Fibroblast of lung (primary cell): ENCODE results near the gene ERFE. TPM values are rescaled to one million over a fixed set of nuclear protein-coding genes. Genes with fewer than 3 reads are reported as not detected.

Experiments
- DNase-seq, 2 donors: peaks; one replicate each; pipeline versions ENCODE4 v3.0.0 to v3.0.0-alpha.2; 2010; ENCODE audit warnings: low read depth in 2 of 2
- H2AFZ ChIP-seq: 2 replicates; pipeline ENCODE4 v1.5.1; 2012; ENCODE audit warnings: low read length, control low read depth, inconsistent platforms
- H3K27ac ChIP-seq: 2 replicates; pipeline ENCODE4 v1.5.1; 2011; ENCODE audit warnings: low read length, control low read depth; ENCODE audit not compliant: insufficient read depth
- H3K27me3 ChIP-seq: 2 replicates; pipeline ENCODE4 v1.5.1; 2011; ENCODE audit warnings: mild to moderate bottlenecking, low read length; ENCODE audit not compliant: control insufficient read depth, insufficient read depth
- H3K36me3 ChIP-seq: 2 replicates; pipeline ENCODE4 v1.5.1; 2011; ENCODE audit warnings: low read length; ENCODE audit not compliant: control insufficient read depth, insufficient read depth
- H3K4me1 ChIP-seq: 2 replicates; pipeline ENCODE4 v1.5.1; 2011; ENCODE audit warnings: low read length; ENCODE audit not compliant: control insufficient read depth, insufficient read depth; ENCODE audit errors: extremely low read depth
- H3K4me2 ChIP-seq: 2 replicates; pipeline ENCODE4 v1.5.1; 2011; ENCODE audit warnings: low read length, control low read depth; ENCODE audit not compliant: insufficient read depth; ENCODE audit errors: extremely low read depth
- H3K4me3 ChIP-seq, 4 experiments: fragments of 200-600 bp in 1 of 4; sonication (generic) in 1 of 4; replicated peaks in 1 of 4; 2 replicates each; pipeline ENCODE4 v1.5.1; 2011 to 2016; ENCODE audit warnings: low read length in 4 of 4, low read depth in 3 of 4, mild to moderate bottlenecking in 3 of 4, control low read depth in 2 of 4, inconsistent platforms in 1 of 4, mixed read lengths in 1 of 4; ENCODE audit not compliant: insufficient read depth in 1 of 4; ENCODE audit errors: control extremely low read depth in 1 of 4
- H3K79me2 ChIP-seq: 2 replicates; pipeline ENCODE4 v1.5.1; 2012; ENCODE audit warnings: mild to moderate bottlenecking, low read length, inconsistent platforms; ENCODE audit not compliant: control insufficient read depth, insufficient read depth
- H3K9ac ChIP-seq: 2 replicates; pipeline ENCODE4 v1.5.1; 2011; ENCODE audit warnings: mild to moderate bottlenecking, low read length, control low read depth; ENCODE audit not compliant: insufficient read depth
- H3K9me3 ChIP-seq: 2 replicates; pipeline ENCODE4 v1.5.1; 2012; ENCODE audit warnings: low read depth, low read length; ENCODE audit not compliant: control insufficient read depth, insufficient read depth
- H4K20me1 ChIP-seq: 2 replicates; pipeline ENCODE4 v1.5.1; 2011; ENCODE audit warnings: low read length; ENCODE audit not compliant: control insufficient read depth, insufficient read depth; ENCODE audit errors: extremely low read depth
- EZH2 ChIP-seq: IDR thresholded peaks from 2 replicates; pipeline ENCODE4 v1.5.1; 2012; ENCODE audit warnings: low read length, control low read depth, mild to moderate bottlenecking; ENCODE audit errors: missing control alignments
- polyA plus RNA-seq, 2 donors: library from polyadenylated mRNA; depleted of rRNA in 1 of 2; stranded (reverse) in 1 of 2; unstranded in 1 of 2; fragments of >200 nt; gene quantifications; 2 replicates each; pipeline ENCODE4 v1.2.1, GENCODE V29; 2011 to 2012; ENCODE audit warnings: missing spikeins in 1 of 2
- total RNA-seq: library from RNA; depleted of rRNA; stranded (reverse); fragments of >200 nt; gene quantifications from 2 replicates; pipeline ENCODE4 v1.2.1, GENCODE V29; 2014
- TF ChIP-seq, protein P1 (sequence below), 2 donors: IDR thresholded peaks in 1 of 2; conservative IDR thresholded peaks in 1 of 2; 1 replicate in 1 of 2; 2 replicates in 1 of 2; pipeline ENCODE4 v1.5.1; 2011 to 2012; ENCODE audit warnings: low read length in 2 of 2, control low read depth in 1 of 2, inconsistent platforms in 1 of 2, low read depth in 1 of 2, mild to moderate bottlenecking in 1 of 2

Gene ERFE
- total and polyA plus RNA-seq, 2 donors (not counting 1 experiment from before 2014, with no cell fraction given) = 1.5 to 8.3 TPM

DNA sequence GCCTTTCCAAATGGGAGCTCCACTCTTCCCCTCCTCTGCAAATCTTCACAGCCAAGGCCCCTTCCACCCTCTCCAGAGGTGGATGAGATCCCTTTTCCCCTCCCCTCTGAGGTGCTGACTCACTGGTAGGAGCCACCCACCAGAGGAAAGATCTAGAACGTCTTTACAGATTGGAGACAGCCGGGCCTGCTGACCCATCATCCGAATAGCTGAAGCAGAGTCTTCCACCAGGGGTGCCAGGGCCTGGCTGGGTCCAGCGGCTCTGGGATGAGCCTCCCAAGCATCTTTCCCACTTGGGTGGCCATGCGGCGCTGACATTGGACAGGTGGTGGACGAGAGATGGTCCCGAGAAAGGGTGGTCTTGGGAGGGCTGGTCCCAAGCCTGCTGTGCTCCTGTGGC, 9.0 kb downstream of the ERFE start:
- Histone ChIP-seq H3K27me3 (no peaks in the 10 kb centered on the region), H3K9ac (no peak overlapping the region), H4K20me1 (no peaks in the 10 kb centered on the region), H3K4me3 (no peak overlapping the region), H3K79me2 (no peaks in the 10 kb centered on the region), H3K27ac (peak overlapping the region; percentile 92), H3K4me1 (peaks cover 26% of the 10 kb centered on the region), H3K4me2 (no peak overlapping the region), H2AFZ (no peak overlapping the region), H3K36me3 (peaks cover 17% of the 10 kb centered on the region), H3K9me3 (no peaks in the 10 kb centered on the region)
- TF ChIP-seq, protein P1, sequence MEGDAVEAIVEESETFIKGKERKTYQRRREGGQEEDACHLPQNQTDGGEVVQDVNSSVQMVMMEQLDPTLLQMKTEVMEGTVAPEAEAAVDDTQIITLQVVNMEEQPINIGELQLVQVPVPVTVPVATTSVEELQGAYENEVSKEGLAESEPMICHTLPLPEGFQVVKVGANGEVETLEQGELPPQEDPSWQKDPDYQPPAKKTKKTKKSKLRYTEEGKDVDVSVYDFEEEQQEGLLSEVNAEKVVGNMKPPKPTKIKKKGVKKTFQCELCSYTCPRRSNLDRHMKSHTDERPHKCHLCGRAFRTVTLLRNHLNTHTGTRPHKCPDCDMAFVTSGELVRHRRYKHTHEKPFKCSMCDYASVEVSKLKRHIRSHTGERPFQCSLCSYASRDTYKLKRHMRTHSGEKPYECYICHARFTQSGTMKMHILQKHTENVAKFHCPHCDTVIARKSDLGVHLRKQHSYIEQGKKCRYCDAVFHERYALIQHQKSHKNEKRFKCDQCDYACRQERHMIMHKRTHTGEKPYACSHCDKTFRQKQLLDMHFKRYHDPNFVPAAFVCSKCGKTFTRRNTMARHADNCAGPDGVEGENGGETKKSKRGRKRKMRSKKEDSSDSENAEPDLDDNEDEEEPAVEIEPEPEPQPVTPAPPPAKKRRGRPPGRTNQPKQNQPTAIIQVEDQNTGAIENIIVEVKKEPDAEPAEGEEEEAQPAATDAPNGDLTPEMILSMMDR (conservative IDR thresholded peaks at IDR 0.05 in 1 of 2, IDR thresholded peaks at IDR 0.05 in 1 of 2; ENCODE audit: low read depth in 1 of 2, low read length in 2 of 2) = no peak
- TF ChIP-seq EZH2 = no peak
- peak; percentile 30 to 33 for DNase-seq

DNA sequence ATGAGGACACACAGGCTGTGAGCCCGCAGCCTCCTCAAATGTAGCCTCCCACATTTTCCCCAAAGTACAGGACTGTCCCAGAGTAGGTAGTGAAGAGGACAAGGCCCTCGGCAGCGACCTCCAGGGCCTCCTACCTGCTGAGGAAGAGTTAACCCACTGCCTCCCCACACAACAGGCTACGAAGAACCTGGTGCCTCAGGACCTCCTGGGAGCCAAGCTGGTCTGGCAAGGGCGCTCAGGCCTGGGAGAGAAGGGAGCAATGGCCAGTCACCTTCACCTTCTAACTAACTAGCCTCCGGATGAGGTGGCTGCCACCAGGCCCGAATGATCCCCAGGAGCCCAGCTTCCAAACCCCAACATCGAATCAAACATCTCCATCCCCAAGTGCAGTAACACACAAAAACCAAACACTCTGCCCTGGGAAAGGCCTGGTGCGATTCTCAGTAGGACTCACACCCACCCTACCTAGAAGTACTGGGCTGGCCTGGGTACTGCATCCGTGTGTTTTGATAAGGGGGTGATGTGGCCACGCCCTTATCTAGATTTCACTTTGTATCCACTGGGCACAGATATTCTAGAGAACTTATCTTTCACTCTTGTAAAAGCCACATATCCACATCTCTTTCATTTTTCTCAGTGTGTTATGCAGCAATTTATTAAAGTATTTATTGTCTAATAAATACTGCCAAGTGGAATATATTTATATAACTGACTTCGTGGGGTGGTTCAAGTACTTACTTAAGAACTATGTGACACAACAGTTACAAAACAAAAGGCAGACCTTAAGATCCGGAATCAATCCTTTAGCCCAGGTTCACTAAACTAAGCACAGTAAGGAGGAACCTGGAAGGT, 9.7 kb downstream of the ERFE start:
- Histone ChIP-seq H3K27me3 (no peaks in the 10 kb centered on the region), H3K4me3 (no peak overlapping the region), H3K9ac (no peak overlapping the region), H4K20me1 (no peaks in the 10 kb centered on the region), H3K79me2 (no peaks in the 10 kb centered on the region), H3K27ac (peak overlapping the region; percentile 92), H3K36me3 (peaks cover 24% of the 10 kb centered on the region), H3K4me1 (peaks cover 26% of the 10 kb centered on the region), H2AFZ (no peak overlapping the region), H3K9me3 (no peaks in the 10 kb centered on the region), H3K4me2 (peak overlapping the region; percentile 18)
- TF ChIP-seq, protein P1 (conservative IDR thresholded peaks at IDR 0.05 in 1 of 2, IDR thresholded peaks at IDR 0.05 in 1 of 2; ENCODE audit: low read depth in 1 of 2, low read length in 2 of 2) = no peak
- no peak for TF ChIP-seq EZH2
- no peak for DNase-seq

DNA sequence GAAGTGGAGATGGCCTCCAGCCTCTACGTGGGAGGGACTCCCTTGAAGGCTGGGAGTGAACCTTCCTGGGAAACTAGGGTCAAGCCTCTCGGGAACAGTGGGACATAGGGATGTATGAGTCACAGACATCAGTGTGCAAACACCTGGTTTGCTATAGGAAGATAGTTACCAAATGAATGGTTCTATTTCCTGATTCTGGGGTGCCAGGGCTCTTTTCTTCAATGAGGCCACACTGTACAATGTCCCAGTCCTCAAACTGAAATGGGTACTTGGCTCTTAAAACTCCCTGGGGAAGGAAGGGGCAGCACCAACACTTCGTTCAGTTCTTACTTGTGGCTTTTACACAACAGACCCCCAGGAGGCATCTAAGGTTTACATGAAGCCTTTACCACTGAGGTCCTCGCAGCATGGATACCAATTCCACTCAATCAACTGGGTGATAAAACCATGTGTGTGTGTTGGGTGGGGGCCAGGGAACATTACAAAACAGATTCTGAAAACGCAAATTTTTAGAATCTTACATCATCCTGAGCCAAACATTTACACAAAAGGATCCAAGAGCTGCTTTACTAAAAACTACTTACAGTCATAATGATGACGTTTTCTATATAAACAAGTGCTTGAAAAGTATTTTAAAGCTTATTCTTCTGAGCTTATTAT, 10.4 kb downstream of the ERFE start:
- TF ChIP-seq, protein P1 (conservative IDR thresholded peaks at IDR 0.05 in 1 of 2, IDR thresholded peaks at IDR 0.05 in 1 of 2; ENCODE audit: low read depth in 1 of 2, low read length in 2 of 2) = no peak
- no peak for TF ChIP-seq EZH2
- Histone ChIP-seq H3K4me3 (peak overlapping the region in 2 of 4 experiments; percentile 18 to 29), H2AFZ (no peak overlapping the region)

More for the DNA sequence above, 10.4 kb downstream of the ERFE start:
- peaks cover 26% of the 10 kb centered on the region for H3K4me1 ChIP-seq
- H3K9me3 ChIP-seq = no peaks in the 10 kb centered on the region
- no peaks in the 10 kb centered on the region for H4K20me1 ChIP-seq
- peaks cover 27% of the 10 kb centered on the region for H3K36me3 ChIP-seq
- no peaks in the 10 kb centered on the region for H3K79me2 ChIP-seq
- H3K27ac ChIP-seq = peak overlapping the region; percentile 92
- peak overlapping the region; percentile 18 for H3K4me2 ChIP-seq
- no peak overlapping the region for H3K9ac ChIP-seq
- DNase-seq = peak; percentile 93 to 98
- H3K27me3 ChIP-seq = no peaks in the 10 kb centered on the region
